ELR (cell line): Measurements from ENCODE around the gene ZMYM4.

Source experiments
- DNase-seq: peaks from one replicate; pipeline ENCODE4 v3.0.0-alpha.2; 2015; ENCODE audit warnings: low read depth

The ZMYM4 gene

DNA sequence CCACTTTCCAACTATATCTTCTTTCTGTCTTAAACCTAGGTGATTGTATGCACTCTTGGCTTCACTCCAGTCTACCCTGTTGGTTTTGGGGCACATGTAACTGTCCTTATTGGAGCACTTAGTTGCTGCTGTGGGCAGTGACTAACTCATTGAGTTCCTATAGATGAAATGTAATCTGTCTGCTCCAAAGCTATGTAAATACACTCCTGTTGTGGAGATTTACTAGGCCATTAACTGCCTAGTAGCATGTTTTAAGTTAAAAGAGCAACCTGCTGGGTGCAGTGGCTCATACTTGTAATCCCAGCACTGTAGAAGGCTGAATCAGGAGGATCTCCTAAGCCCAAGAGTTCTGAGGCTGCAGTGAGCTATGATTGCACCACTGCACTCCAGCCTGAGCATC, 137.6 kb downstream of the ZMYM4 start:
- DNase-seq, result no peak

DNA sequence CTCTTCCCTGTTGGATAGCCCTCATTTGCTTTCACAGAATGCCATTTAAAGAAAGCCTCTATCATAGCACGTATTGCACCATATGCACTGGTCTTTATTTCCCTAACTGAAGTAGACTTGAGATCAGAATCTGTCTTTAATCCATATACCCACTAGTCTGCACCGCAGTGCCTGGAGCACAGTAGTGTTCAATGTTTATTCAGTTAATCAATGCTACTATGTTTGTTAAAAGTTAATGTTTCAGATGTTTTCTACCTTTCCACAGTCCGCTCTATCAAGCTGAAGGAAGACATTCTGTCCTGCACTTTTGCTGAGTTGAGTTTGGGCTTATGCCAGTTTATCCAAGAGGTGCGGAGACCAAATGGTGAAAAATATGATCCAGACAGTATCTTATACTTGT, 139.2 kb downstream of the ZMYM4 start:
- no peak for DNase-seq

DNA sequence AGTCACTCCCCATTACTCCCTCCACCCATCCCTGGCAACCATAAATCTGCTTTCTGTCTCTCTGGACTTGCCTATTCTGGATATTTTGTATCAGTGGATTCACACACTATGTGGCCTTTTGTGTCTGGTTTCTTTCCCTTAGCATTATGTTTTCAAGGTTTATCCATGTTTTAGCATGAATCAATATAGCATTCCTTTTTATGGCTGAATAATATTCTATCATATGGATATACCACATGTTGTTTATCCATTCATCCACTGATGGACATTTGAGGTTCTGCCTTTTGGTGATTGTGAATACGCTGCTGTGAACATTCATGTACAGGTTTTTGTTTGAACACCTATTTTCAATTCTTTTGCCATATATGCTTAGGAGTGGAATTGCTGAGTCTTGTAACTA, 140.4 kb downstream of the ZMYM4 start:
- no peak for DNase-seq

DNA sequence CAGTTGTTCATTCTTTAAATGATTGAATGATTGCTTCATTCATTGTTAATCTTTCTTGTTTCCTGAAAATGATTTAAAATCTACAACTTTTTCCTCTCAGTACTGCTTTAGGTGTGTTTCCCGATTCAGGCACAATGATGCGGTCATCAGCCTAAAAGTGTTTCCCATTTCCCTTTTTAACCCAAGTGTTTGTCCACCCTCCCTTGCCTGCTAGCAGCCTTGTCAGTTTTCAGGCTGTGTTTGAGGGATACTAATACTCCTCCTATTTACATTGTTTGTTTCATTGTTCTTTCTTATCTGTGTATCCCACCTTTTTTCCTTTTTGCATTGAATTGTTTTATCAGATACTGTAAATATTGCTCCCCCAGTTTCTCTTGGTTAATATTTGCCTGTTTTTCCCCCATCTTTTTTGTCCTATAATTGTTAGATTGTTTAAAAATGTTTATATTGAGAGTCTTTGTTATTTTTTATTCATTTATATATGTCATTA, 157.6 kb downstream of the ZMYM4 start:
- DNase-seq, result no peak

DNA sequence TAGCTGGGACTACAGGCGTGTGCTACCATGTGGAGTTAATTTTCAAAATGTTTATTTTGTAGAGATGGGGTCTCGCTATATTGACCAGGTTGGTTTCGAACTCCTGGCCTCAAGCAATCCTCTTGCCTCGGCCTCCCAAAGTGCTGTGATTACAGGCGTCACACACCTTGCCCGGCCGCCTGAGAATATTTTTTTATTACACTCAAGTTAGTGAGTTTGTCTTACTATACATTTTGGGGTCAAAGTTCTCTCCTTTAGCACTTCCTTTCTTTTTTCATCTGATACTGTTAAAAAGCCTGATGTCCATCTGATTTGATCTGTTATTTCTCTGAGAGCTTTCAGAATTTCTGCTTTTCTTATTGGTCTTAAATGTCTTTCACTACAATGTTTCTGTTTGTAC, 159.9 kb downstream of the ZMYM4 start:
- no peak for DNase-seq

DNA sequence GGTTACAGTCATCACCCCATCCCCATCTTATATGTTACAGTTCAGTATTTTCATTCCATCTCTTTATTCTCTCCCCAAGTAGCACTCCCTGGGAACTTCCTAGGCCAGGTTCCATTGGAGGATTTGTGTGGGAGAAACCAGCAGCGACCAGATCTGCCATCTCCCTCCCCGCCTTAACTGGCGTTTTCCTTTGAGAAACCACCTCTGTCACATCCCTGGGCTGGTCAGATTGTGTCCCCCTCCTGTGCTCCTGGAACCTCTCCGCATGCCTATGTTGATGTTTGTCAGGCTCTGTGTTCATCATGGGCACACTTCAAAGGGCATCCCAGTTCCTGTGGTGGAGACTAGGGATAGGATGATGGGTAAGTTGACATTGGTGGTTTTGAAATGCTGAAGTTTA, 162.3 kb downstream of the ZMYM4 start:
- DNase-seq, result no peak

DNA sequence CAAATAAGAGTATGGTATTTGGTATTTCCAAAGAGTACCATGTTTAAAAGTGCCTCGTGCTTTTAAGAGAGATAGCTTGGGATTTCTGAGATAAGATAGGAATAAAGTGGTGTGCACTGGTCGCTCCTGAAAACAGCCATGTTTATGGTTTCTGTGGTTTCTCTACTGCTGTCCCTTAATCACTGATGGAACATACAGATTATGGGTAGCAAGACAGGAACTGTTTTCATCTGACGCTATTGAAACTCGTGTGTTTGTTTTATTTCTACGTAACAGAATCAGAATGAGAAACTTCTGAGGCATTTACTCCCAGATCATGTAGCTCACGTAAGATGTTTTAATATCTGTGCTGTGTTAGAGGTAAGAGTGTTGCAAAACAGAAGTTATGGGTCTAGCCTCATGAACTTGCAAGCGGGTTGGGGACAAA, 162.7 kb downstream of the ZMYM4 start:
- no peak for DNase-seq

DNA sequence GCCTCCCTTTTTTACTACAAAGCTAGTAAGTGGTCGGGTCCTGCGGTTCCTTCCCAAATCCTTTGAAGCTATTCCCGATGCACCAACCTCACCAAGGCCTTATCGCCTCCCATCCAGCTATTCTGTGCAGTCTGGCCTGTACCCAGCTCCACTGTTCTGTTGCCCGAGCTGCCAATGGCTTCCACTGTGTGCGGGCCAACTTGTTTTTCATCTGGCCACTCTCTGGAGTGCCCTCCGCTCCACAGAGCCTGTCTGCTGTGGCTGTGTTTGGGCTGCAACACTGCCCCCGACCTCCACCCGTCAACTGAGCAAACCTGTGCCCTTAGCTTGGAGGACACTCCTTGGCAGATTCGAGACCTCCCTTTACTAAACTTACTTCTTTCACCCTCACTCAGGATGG, 163.7 kb downstream of the ZMYM4 start:
- DNase-seq, result no peak

DNA sequence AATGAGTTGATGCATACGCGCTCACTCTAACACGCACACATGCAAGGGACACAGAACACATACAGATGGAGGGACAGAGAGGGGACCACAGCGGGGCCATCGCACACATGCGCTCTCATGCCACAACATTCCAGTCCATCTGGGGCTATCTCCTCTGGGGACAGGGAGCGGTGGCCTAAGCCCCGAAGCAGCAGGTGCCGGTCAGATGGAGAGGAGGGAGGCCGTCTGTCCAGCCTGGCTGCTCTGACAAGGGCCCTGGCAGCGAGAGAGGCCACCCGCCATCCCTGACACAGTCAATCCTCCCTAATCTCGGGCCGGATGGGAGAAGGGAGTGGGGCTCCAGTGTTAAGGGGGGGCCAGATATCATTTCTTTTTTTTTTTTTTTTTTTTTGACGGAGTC, 165.2 kb downstream of the ZMYM4 start:
- no peak for DNase-seq

DNA sequence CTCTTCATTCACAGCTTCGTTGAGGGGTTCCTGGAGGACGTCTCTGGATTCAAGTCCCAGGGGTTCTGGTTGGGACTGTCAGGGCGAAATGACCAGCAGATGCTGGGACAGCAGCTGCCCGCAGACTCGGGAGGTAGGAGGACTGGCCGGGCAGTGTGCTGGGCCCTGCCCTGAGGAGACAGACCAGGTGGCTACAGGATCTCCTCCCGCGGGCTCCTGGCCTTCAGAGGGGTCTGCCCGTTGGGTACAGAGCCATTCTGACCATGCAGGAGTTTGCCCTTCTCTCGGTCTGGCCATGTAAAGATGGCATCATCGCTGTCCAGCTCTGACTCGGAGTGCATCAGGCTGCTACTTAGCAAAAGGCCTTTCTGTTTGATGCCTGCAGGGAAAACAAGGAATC, 166.2 kb downstream of the ZMYM4 start:
- DNase-seq, result peak; percentile 39

DNA sequence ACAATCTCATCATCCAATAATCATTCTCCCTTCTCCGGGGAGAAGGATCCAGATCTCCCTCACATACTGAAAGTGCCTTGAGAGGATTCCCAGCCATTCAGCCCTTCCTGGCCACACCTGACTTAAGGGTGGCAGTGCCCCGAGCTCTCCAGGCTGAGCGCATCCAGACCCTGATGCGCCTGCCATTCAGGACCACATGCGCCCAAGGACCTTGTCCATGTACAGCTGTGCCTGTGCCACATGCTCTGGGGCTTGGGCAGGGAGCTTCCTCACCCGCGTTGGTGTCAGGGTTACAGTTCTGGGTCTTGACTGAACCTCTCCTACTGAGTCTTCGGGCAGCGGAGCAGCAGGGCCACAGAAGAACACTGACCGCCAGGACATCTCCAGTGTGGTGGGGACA, 167.6 kb downstream of the ZMYM4 start:
- no peak for DNase-seq

DNA sequence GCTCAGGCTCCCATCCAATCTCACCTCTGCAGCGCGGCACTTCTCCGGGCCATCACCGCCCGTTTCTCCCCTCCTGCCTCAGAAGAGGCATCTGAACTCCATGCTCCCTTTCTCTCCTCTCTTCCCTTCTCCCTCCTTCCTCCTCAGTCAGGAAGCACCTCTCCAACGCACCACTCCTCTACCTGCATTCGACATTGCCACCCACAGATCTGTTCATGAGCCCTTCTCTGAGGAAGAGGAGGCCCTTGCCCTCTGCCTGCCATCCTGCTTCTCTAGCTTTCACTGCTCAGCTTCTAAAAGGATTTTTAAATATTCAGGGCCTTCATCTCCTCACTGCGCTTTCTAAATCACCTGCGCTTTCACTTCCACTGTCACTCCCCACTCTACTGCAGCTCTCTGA, 168.7 kb downstream of the ZMYM4 start:
- no peak for DNase-seq

DNA sequence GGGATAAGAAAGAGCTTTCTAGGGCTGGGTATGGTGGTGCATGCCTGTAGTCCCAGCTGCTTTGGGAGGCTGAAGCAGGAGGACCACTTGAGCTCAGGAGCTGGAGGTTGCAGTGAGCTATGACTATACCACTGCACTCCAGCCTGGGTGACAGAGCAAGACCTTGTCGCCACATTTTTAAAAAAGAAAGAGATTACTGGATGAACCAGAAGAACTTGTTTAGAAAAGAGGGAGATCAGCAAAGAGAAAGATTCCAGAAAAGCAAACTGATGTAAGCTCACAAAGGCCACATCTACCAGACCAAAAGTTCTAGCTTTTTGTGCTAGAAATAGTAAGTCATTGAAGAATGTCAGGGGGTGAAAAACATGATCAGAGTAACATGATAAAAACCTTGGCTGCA, 171.1 kb downstream of the ZMYM4 start:
- DNase-seq, result no peak

DNA sequence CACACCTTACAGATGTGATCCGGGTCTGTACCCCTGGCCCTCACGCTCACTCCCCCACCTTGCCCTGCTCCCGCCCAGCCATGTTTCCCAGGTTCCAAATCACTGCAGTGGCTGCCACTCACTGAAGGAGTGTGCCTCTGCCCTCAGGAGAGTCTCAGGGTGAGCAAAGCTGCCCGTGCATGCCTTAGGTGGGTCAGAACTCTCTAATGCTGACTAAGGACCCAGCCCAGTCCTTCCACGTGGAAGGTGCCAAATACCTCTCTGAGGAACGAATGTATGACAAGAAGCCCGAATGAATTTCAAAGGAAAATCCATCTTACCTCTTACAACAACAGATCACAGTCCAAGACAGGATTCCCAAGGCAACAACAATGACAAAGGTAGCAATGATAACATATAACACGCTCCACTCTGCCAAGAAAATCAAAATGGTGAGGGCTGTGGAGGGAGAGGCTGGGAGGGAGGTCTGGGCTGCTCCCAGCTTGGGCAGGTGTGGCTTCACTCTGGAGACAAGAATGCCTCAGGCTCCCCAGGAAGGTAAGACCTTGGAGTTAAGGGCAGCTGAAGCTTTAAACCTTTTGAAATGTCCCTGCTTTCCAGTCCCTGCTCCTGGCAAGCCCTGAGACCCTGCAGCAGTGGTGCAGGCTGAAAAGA, 173.5 kb downstream of the ZMYM4 start:
- no peak for DNase-seq

DNA sequence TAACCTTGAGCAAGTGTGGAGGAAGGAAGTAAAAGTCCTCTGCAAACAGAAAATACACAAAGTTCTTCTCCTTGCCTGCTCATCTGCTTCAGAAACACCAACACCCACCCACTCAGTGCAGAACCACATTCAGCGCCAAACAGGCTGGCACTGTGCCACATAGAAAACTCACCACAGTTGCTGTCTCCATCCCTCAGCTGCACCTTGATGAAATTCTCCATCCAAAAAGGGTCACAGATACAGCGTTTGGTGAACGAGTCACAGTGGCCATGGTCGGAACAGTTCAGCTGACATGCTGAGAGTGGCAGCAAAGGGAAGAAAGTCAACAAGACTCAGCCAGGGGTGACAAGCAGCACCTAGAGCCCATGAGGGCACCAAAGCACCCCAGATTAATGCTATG, 174.2 kb downstream of the ZMYM4 start:
- DNase-seq, result no peak

DNA sequence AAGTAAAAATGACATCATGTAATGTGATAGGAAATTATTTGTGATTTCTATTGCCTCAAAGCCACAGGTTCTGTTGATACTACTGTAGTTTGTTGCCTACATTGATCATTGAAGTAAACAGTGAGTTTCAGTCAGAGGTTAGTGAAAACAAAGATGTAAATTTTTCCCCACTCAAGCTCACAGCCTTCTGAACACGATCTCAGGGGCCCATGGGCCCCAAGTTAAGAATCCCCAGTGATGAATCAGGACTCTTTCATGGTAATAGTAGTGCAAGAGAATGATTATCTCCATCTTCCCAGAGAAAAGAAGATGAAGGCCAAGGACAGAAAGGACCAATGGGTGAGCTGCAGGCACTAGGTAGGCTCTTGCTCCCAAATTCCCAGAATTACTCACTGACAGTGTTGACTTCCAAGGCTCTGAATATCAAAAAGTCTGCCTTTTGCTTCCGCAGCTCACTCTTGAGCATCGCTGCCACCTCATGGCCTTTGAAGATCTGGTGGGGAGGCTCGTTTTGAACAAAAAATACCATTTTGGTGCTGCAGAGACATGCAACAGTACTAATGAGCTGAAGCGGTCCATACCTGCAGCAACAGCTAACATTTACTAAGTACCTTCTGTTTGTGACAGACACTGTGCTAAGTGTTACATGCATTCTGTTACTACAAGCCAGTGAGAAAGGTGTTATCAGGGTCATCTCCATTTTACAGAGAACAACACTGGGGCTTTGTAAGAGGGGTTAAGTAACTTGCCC, 175.4 kb downstream of the ZMYM4 start:
- DNase-seq, result peak; percentile 19

DNA sequence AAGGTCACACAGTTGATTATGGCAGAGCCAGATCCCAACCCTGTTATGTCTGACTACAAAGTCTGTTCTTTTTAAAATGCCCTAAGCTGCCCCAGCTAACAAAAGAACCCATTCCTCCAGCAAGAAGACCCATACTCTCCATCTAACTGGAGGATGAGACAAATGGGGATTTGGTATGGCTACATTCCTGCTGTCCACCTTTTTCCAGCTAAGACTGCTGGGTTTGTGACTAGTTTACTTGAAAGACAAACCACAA, 175.9 kb downstream of the ZMYM4 start:
- no peak for DNase-seq

DNA sequence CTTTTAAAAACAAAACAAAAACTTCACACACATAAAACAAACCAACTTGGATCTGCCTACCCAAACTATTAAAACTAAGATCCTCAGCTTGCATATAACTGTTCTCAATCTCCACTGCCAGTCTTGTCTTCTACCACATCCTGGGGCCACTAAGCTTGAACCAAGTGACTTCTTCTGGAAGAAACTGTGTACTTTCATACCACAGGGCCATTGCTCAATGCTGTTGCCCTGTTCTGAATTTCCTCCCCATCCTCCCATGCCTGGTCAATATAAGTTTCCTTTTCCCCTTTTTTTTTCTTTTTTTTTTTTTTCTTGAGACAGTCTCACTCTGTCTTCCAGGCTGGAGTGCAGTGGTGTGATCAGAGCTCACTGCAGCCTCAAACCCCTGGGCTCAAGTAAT, 178.8 kb downstream of the ZMYM4 start:
- no peak for DNase-seq

DNA sequence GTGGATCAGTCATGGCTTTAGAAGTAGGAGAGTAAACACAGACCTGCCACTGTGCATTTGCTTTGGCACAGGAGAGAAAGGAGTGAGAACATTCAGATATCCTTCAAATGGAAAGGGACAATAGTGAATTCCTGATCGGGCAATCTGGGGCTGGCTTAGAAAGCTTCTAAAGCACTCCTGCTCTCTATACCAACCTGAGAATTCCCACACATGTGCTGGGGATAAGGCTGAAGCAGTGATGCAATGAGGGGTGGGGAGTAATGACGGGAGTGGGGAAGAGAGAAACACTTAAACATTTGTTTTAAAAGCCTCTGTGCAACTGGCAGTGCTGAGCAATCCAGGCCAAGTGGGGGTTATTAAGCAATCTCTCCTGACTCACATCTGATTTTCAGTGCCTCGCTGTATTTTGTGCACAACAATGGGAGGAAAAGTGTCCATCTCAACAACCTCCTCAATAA, 179.9 kb downstream of the ZMYM4 start:
- peak; percentile 96 for DNase-seq

DNA sequence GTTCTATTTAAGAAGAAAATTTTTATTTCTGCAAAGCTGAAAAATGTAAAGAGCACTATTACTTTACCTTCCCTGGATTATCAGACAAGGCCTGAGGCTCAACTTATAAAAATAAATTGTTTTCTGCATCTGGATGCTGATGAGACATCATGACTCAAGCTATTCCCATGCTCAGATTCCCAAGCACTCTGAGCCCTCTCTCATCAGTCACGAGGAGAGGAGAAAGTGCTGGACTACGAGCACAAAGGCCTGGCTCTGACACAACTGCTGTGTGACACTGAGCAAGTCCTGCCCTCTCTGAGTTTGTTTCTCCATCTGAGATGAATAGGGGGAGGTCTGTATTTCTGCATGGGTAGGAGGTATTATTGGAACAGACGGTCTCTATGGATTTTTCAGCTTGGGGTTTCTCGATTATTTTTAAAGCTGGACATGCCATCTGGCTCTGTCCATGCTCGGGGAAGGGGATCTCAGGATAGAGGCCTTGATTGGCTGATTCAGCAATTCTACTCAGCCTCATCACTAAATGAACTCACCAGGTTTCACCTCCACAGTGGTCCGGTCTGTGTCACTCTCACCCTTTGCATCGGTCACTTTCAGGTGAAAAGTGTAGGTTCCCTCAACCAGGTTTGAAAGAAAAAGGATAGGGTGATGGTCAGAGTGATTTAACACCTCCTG, 181.0 kb downstream of the ZMYM4 start:
- peak; percentile 98 for DNase-seq

DNA sequence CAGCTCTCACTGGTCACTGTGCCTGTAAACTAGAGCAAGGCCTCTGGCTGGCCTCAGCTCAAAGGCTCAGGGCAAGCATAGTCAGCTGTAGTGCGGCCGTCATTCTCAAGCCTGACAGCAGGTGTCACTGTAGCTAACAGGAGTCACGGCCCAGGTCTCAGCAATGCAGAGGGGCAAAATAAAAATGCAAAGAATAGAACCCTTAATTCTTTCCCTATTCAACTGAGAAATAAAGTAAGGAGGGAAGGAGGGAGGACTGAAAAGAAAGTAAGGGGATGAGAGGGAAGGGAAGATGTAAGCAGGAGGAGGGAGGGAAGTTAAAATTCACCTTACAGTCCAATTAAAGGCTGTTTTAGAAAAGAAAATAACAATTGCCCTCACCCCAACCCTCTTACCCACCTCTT, 182.6 kb downstream of the ZMYM4 start:
- peak; percentile 83 for DNase-seq

DNA sequence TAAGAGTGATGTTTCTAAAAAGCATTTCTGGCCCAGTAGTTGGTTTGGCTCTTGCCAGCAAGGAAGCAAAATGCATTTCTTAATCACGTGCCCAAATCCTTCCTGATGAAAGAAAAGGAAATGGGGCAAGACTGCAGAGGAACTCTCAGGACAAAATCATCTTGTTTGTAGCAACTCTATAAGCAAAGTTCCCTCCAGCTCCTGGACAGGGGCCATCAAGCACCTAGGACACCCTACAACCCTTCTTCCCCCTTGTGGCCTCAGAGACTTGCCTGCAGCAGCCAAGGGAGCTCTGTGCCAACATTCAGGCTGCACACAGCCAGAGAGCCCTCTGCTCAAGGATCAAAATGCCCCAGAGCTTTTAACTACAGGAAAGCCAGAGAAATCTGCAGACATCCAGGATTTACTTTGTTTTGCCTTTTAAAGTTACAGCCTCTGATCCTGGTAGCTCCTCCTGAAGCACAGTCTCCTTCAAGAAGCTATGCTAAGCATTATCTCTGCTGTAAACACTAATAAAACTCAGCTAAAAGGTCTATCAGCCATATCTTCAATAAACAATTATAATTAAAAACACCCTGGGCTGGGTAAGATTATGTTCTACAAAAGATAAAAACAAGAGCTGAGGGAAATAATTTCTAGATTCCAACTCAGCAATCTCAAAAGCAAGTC, 183.7 kb downstream of the ZMYM4 start:
- peak; percentile 41 for DNase-seq

DNA sequence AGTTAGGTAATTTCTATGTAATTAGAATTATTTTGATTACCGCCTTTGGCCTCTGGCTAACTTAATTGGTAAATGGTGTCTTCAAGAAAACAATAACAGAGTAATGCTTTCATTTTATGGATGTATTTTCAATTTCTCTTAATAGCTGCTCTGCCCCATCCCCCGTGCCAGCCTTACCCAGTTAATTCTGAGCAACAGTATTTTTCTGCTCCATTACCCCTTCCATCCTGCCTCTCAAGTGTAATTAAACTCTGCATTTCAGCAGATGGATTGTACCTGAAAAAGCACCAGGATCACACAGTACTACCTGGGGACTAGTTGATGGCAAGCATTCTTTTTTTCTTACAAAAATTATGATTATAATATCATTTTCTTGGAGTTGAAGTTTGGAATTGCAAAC, 184.5 kb downstream of the ZMYM4 start:
- DNase-seq, result no peak
